Thyroid gland (tissue), 4 donors: ENCODE measurements around the gene OXT. TPM values are rescaled to one million over a fixed set of nuclear protein-coding genes. Genes with fewer than 3 reads are reported as not detected.
"Not testable (repeated sequence)": the region's sequence is repeated elsewhere in the genome, so short reads cannot be mapped to it uniquely, and the experiment has no call there.

Source experiments
- DNase-seq, 2 donors: peaks; one replicate each; pipeline ENCODE4 v3.0.0-alpha.2; 2019
- H3K27ac ChIP-seq, 3 donors: fragments of 200-600 bp; sonication (generic); 1 replicate in 2 of 3; 2 replicates in 1 of 3; pipeline ENCODE4 v1.5.1; 2016 to 2019; ENCODE audit warnings: mild to moderate bottlenecking in 1 of 3, moderate library complexity in 1 of 3
- H3K27me3 ChIP-seq: fragments of 200-600 bp; sonication (generic); one replicate; pipeline ENCODE4 v1.5.1; 2019
- H3K36me3 ChIP-seq, 2 donors: fragments of 200-600 bp; sonication (generic); one replicate each; pipeline ENCODE4 v1.5.1; 2016 to 2019
- H3K4me1 ChIP-seq, 2 donors: fragments of 200-600 bp; sonication (generic); one replicate each; pipeline ENCODE4 v1.5.1; 2017 to 2019
- H3K4me3 ChIP-seq, 3 donors: fragments of 200-600 bp; sonication (generic); replicated peaks in 1 of 3; 1 replicate in 2 of 3; 2 replicates in 1 of 3; pipeline ENCODE4 v1.5.1; 2016; ENCODE audit warnings: mild to moderate bottlenecking in 1 of 3
- H3K9me3 ChIP-seq: fragments of 200-600 bp; sonication (generic); one replicate; pipeline ENCODE4 v1.5.1; 2017
- CTCF ChIP-seq, 6 experiments: fragments of 200-600 bp in 3 of 6; fragments of 450-650 bp in 3 of 6; sonication (generic) in 3 of 6; IDR thresholded peaks; one replicate each; pipeline ENCODE4 v1.5.1; 2016 to 2019; ENCODE audit warnings: antibody characterized with exemption in 6 of 6, mild to moderate bottlenecking in 2 of 6, inconsistent platforms in 1 of 6, moderate library complexity in 1 of 6
- POLR2A ChIP-seq, 2 donors: fragments of 450-650 bp; IDR thresholded peaks; one replicate each; pipeline ENCODE4 v1.6.1; 2017; ENCODE audit warnings: antibody characterized with exemption in 2 of 2, mild to moderate bottlenecking in 2 of 2, moderate library complexity in 1 of 2
- WGBS, 2 donors: methylation state at CpG; one replicate each; pipeline ENCODE4 v1.1.5; 2017; 5-methylcytosine and 5-hydroxymethylcytosine counted together
- intact Hi-C: fragments of 100-400 bp; cut with DNase I; formaldehyde crosslinking; loops from one replicate; pipeline ENCODE4 v1.15.1; 2023
- total RNA-seq, 4 donors: library from RNA; depleted of rRNA; stranded (reverse); fragments of >200 nt; gene quantifications; one replicate each; pipeline ENCODE4 v1.2.3, GENCODE V29; 2016

The OXT gene
- total RNA-seq, 4 donors from 2014 or later, result not detected

GRCh38 chr20:3068986-3069900 lies 2.2 kb upstream of the OXT start:
- Histone ChIP-seq H3K9me3 (no peaks in the 10 kb centered on the region), H3K27me3 (no peaks in the 10 kb centered on the region), H3K4me3 (no peak overlapping the region), H3K4me1 (peaks cover 9 to 16% of the 10 kb centered on the region in 2 donors), H3K36me3 (no peaks in the 10 kb centered on the region), H3K27ac (no peak overlapping the region)
- WGBS, 2 donors, result 84 to 86% methylated on average over 6 to 8 of the region's 8 CpGs
- intact Hi-C loops, result no loop called here
- no peak for TF ChIP-seq CTCF (IDR thresholded peaks at IDR 0.05)
- TF ChIP-seq POLR2A (IDR thresholded peaks at IDR 0.05), result no peak
- no peak for DNase-seq

DNA sequence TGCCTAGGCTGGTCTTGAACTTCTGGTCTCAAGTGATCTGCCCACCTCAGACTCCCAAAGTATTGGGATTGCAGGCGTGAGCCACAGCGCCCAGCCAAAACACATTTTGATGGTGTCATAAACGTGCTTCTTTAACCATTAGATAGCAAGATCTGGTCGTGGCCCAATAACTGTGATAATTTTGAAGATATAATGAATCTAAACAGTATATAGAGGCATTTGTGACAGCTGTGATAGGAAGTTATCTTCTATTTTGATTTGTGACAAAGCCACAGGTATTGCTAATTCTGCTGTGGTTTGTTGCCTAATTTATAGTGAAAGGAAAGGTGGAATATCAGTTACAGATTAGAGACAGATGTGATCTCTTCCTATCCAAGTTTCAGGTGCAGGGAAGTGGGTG lies 695 bp upstream of the OXT start:
- no peaks in the 10 kb centered on the region for H3K27me3 ChIP-seq
- WGBS, 2 donors, result 95 to 99% methylated on average over 4 of the region's 4 CpGs
- no peak overlapping the region for H3K4me3 ChIP-seq
- intact Hi-C loops, result no loop called here
- TF ChIP-seq CTCF (IDR thresholded peaks at IDR 0.05) (no peak), POLR2A (IDR thresholded peaks at IDR 0.05) (no peak)
- DNase-seq, result no peak
- peaks cover 9 to 16% of the 10 kb centered on the region in 2 donors for H3K4me1 ChIP-seq
- H3K9me3 ChIP-seq, result no peaks in the 10 kb centered on the region
- no peak overlapping the region for H3K27ac ChIP-seq
- H3K36me3 ChIP-seq, result no peaks in the 10 kb centered on the region

DNA sequence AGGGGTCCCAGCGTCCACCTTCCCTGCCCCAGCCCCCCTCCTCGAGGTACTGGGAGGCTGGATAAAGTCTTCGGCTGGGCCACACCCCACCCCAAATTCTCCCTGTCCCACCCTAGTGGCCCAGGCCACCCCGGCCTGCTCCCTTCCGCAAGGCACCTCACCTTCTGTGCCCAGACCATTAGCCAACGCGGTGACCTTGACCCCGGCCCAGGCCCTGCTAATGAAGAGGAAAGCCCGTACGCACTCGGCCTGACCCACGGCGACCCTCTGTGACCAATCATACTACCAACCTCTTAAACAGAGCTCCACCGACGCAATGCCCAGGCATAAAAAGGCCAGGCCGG lies 182 bp upstream of the OXT start:
- Histone ChIP-seq H3K36me3 (no peaks in the 10 kb centered on the region), H3K27me3 (no peaks in the 10 kb centered on the region), H3K4me1 (peaks cover 9 to 16% of the 10 kb centered on the region in 2 donors), H3K27ac (no peak overlapping the region), H3K4me3 (peak overlapping the region in 1 of 3 donors; percentile 48), H3K9me3 (no peaks in the 10 kb centered on the region)
- TF ChIP-seq CTCF (IDR thresholded peaks at IDR 0.05) (no peak), POLR2A (IDR thresholded peaks at IDR 0.05) (no peak)
- intact Hi-C loops, result no loop called here
- no peak for DNase-seq
- 83 to 88% methylated on average over 16 of the region's 16 CpGs for WGBS, 2 donors

- WGBS, 2 donors, result 84 to 86% methylated on average over 22 of the region's 22 CpGs
- peaks cover 9 to 16% of the 10 kb centered on the region in 2 donors for H3K4me1 ChIP-seq
Measured at GRCh38 chr20:3072530-3073250, 1.3 kb downstream of the OXT start.

GRCh38 chr20:3073251-3073643 lies 1.8 kb downstream of the OXT start:
- peaks cover 9 to 16% of the 10 kb centered on the region in 2 donors for H3K4me1 ChIP-seq
- H3K4me3 ChIP-seq, H3K27ac ChIP-seq, DNase-seq, H3K36me3 ChIP-seq, H3K27me3 ChIP-seq, H3K9me3 ChIP-seq, intact Hi-C loops: not testable (repeated sequence)
- WGBS, 2 donors, result 83 to 97% methylated on average over 8 of the region's 8 CpGs

More at GRCh38 chr20:3072530-3073250, 1.3 kb downstream of the OXT start:
- TF ChIP-seq POLR2A (IDR thresholded peaks at IDR 0.05) (no peak), CTCF (IDR thresholded peaks at IDR 0.05) (no peak)
- Histone ChIP-seq H3K9me3 (no peaks in the 10 kb centered on the region), H3K27me3 (no peaks in the 10 kb centered on the region), H3K4me3 (peak overlapping the region in 1 of 3 donors; percentile 48), H3K36me3 (no peaks in the 10 kb centered on the region), H3K27ac (no peak overlapping the region)
- intact Hi-C loops, result no loop called here
- DNase-seq, result no peak
